HL-60 (cell line): Measurements from ENCODE around the gene ARMC7.

Experiments
- DNase-seq, 2 experiments: peaks; one replicate each; pipeline ENCODE4 v3.0.0-alpha.2; 2010 to 2020; ENCODE audit warnings: low read depth in 1 of 2, low spot score in 1 of 2
- H3K27ac ChIP-seq: fragments of 250-450 bp; sonication (Bioruptor Pico); replicated peaks from 2 replicates; pipeline ENCODE4 v1.5.1; 2020; ENCODE audit warnings: mild to moderate bottlenecking, moderate library complexity
- H3K27me3 ChIP-seq: fragments of 250-450 bp; sonication (Bioruptor Pico); 2 replicates; pipeline ENCODE4 v1.5.1; 2021; ENCODE audit warnings: mild to moderate bottlenecking, moderate library complexity; ENCODE audit not compliant: insufficient read depth, poor library complexity, severe bottlenecking
- H3K4me3 ChIP-seq: replicated peaks from 2 replicates; pipeline ENCODE4 v1.5.1; 2011; ENCODE audit warnings: mild to moderate bottlenecking, control low read depth, low read length; ENCODE audit not compliant: insufficient read depth
- GABPA ChIP-seq: IDR thresholded peaks from 2 replicates; pipeline ENCODE4 v1.6.1; 2012; ENCODE audit warnings: low read depth
- POLR2AphosphoS5 ChIP-seq: IDR thresholded peaks from 2 replicates; pipeline ENCODE4 v1.6.1; 2012; ENCODE audit warnings: low read depth
- SPI1 ChIP-seq: IDR thresholded peaks from 2 replicates; pipeline ENCODE4 v1.6.1; 2012; ENCODE audit warnings: low read depth, mild to moderate bottlenecking, borderline replicate concordance
- TF ChIP-seq, protein P1 (sequence below): IDR thresholded peaks from 2 replicates; pipeline ENCODE4 v1.6.1; 2012; ENCODE audit warnings: low read depth; ENCODE audit not compliant: insufficient replicate concordance
- TF ChIP-seq, protein P2 (sequence below): IDR thresholded peaks from one replicate; pipeline ENCODE4 v1.5.1; 2011; ENCODE audit warnings: low read length, control low read depth, inconsistent platforms; ENCODE audit not compliant: insufficient read depth

ARMC7 gene

DNA sequence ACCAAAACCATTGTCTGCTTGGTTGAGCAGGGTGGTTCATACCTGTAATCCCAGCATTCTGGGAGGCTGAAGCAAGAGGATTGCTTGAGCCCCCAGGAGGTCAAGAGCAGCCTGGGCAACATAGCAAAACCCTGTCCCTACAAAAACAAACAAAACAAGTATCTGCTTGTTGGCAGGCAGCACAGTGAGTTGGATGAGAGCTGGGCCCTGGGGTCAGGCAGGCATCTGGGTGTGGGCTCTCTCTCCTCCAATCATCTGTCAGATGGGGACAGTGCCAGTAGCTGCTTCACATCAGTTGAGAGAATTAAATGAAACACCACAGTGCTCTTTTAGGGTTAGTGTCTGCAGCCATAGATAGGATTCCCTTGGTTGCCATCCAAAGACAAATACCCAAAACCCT is 5.8 kb downstream of the ARMC7 start:
- no peak overlapping the region for H3K4me3 ChIP-seq
- DNase-seq, result no peak
- no peak overlapping the region for H3K27ac ChIP-seq
- TF ChIP-seq SPI1, result no peak
- TF ChIP-seq, protein P1, sequence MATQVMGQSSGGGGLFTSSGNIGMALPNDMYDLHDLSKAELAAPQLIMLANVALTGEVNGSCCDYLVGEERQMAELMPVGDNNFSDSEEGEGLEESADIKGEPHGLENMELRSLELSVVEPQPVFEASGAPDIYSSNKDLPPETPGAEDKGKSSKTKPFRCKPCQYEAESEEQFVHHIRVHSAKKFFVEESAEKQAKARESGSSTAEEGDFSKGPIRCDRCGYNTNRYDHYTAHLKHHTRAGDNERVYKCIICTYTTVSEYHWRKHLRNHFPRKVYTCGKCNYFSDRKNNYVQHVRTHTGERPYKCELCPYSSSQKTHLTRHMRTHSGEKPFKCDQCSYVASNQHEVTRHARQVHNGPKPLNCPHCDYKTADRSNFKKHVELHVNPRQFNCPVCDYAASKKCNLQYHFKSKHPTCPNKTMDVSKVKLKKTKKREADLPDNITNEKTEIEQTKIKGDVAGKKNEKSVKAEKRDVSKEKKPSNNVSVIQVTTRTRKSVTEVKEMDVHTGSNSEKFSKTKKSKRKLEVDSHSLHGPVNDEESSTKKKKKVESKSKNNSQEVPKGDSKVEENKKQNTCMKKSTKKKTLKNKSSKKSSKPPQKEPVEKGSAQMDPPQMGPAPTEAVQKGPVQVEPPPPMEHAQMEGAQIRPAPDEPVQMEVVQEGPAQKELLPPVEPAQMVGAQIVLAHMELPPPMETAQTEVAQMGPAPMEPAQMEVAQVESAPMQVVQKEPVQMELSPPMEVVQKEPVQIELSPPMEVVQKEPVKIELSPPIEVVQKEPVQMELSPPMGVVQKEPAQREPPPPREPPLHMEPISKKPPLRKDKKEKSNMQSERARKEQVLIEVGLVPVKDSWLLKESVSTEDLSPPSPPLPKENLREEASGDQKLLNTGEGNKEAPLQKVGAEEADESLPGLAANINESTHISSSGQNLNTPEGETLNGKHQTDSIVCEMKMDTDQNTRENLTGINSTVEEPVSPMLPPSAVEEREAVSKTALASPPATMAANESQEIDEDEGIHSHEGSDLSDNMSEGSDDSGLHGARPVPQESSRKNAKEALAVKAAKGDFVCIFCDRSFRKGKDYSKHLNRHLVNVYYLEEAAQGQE, result no peak
- TF ChIP-seq, protein P2, sequence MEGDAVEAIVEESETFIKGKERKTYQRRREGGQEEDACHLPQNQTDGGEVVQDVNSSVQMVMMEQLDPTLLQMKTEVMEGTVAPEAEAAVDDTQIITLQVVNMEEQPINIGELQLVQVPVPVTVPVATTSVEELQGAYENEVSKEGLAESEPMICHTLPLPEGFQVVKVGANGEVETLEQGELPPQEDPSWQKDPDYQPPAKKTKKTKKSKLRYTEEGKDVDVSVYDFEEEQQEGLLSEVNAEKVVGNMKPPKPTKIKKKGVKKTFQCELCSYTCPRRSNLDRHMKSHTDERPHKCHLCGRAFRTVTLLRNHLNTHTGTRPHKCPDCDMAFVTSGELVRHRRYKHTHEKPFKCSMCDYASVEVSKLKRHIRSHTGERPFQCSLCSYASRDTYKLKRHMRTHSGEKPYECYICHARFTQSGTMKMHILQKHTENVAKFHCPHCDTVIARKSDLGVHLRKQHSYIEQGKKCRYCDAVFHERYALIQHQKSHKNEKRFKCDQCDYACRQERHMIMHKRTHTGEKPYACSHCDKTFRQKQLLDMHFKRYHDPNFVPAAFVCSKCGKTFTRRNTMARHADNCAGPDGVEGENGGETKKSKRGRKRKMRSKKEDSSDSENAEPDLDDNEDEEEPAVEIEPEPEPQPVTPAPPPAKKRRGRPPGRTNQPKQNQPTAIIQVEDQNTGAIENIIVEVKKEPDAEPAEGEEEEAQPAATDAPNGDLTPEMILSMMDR, result no peak
- TF ChIP-seq GABPA, result no peak
- no peak for TF ChIP-seq POLR2AphosphoS5
- no peaks in the 10 kb centered on the region for H3K27me3 ChIP-seq

DNA sequence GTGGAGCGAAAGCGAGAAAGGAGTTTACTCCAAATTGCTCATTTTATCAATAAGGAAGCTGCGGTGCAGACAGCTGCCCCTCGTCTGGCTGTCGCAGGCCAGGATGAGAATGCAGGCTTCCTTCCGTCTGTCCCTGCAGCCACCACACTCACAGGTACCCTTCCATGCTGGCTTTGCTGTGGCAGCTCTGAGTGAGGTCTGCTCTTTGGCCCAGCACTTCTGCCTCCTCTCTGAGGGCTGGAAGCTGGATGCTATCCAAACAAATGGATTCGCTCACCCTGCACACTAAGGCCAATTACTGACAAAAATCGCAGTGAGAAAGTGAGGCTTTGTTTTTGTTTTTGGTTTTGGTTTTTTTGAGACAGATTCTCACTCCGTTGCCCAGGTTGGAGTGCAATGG is 7.0 kb downstream of the ARMC7 start:
- Histone ChIP-seq H3K27ac (no peak overlapping the region), H3K4me3 (no peak overlapping the region), H3K27me3 (no peaks in the 10 kb centered on the region)
- DNase-seq, result peak in 1 of 2 experiments; percentile 76
- TF ChIP-seq, protein P2, result no peak
- TF ChIP-seq GABPA (no peak), SPI1 (peak; percentile 24; the same call in 1 of the 2 replicates), POLR2AphosphoS5 (peak; percentile 74)
- TF ChIP-seq, protein P1, result no peak

DNA sequence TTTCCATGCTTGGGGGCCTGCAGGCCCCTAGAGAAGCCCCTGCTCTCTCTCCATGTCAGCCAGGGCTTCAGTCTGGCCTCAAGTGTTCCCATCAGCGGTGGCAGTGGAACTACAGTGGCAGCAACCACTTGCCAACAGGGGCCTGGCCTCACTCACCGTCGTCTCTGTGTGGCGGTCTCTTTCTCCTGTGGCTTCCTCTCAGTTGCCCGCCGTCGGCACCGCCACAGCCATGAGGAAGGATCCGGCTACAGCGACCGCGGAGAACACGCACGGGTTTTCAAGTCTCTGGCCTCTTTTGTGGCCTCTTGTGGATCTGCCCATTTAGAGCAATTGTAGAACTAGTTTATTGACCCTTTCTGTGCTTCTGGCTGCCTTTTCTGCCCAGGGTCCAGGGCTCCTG is 8.5 kb downstream of the ARMC7 start:
- peak in 1 of 2 experiments; percentile 74 for DNase-seq
- H3K27ac ChIP-seq, result peak overlapping the region; percentile 1; the same call in 1 of the 2 replicates
- no peak overlapping the region for H3K4me3 ChIP-seq
- no peaks in the 10 kb centered on the region for H3K27me3 ChIP-seq
- TF ChIP-seq POLR2AphosphoS5 (no peak), SPI1 (no peak), GABPA (no peak)
- TF ChIP-seq, protein P2, result no peak
- TF ChIP-seq, protein P1, result no peak
